Measurements from ENCODE around the gene AJUBA.

The AJUBA gene

GRCh38 chr14:22932146-22932545, 50.2 kb downstream of the AJUBA start:
- no peak for TF ChIP-seq CTCF (IDR thresholded peaks at IDR 0.05; ENCODE audit: borderline replicate concordance, insufficient read depth, low read depth, low read length)
- no peak overlapping the region for H3K4me3 ChIP-seq (ENCODE audit: low read depth, low read length)

- peak overlapping the region; percentile 33 for H3K4me3 ChIP-seq (ENCODE audit: low read depth, low read length)
- no peak for TF ChIP-seq CTCF (IDR thresholded peaks at IDR 0.05; ENCODE audit: borderline replicate concordance, insufficient read depth, low read depth, low read length)
Observed at GRCh38 chr14:22929961-22930364, 52.4 kb downstream of the AJUBA start.

- TF ChIP-seq CTCF (IDR thresholded peaks at IDR 0.05; ENCODE audit: borderline replicate concordance, insufficient read depth, low read depth, low read length): no peak
- peak within 1 kb of the TSS; percentile 68 for H3K4me3 ChIP-seq (ENCODE audit: low read depth, low read length)
Observed at GRCh38 chr14:22929104-22929960, 53.0 kb downstream of the AJUBA start, which contains the start of gene PRMT5. Gene PRMT5, minus strand, starts transcription at chr14:22929376. Its CDS starts 15 bp downstream, at chr14:22929361.

- no peak for TF ChIP-seq CTCF (IDR thresholded peaks at IDR 0.05; ENCODE audit: borderline replicate concordance, insufficient read depth, low read depth, low read length)
- H3K4me3 ChIP-seq (ENCODE audit: low read depth, low read length): peak overlapping the region; percentile 68
Observed at GRCh38 chr14:22928237-22929103, 53.9 kb downstream of the AJUBA start.

GRCh38 chr14:22926316-22926715, 56.0 kb downstream of the AJUBA start:
- no peak overlapping the region for H3K4me3 ChIP-seq (ENCODE audit: low read depth, low read length)
- TF ChIP-seq CTCF (IDR thresholded peaks at IDR 0.05; ENCODE audit: borderline replicate concordance, insufficient read depth, low read depth, low read length): no peak

- TF ChIP-seq CTCF (IDR thresholded peaks at IDR 0.05; ENCODE audit: borderline replicate concordance, insufficient read depth, low read depth, low read length): no peak
- no peak overlapping the region for H3K4me3 ChIP-seq (ENCODE audit: low read depth, low read length)
Observed at GRCh38 chr14:22925513-22925912, 56.8 kb downstream of the AJUBA start.
